Central memory CD8-positive, alpha-beta T cell (primary cell): ENCODE data around the gene FMN1.

Source experiments
- ATAC-seq: fragments of 150-1000 bp; cut with Tn5 transposase; replicated peaks from 2 replicates; pipeline ENCODE4 v1.10.0; 2022; ENCODE audit warnings: mild to moderate bottlenecking, moderate FRiP score, moderate number of reproducible peaks; ENCODE audit not compliant: poor library complexity, severe bottlenecking; ENCODE audit errors: extremely low read depth
- DNase-seq, 2 donors: peaks; one replicate each; pipeline ENCODE4 v3.0.0; 2021; ENCODE audit warnings: low spot score in 2 of 2
- H3K27ac Mint-ChIP-seq: one replicate; pipeline ENCODE4 v1.8.0; 2022; ENCODE audit warnings: low read depth, mild to moderate bottlenecking, moderate library complexity, mixed read lengths
- H3K27me3 Mint-ChIP-seq: one replicate; pipeline ENCODE4 v1.8.0; 2022; ENCODE audit warnings: mixed read lengths
- H3K36me3 Mint-ChIP-seq: one replicate; pipeline ENCODE4 v1.8.0; 2022; ENCODE audit warnings: mild to moderate bottlenecking, moderate library complexity, mixed read lengths; ENCODE audit not compliant: insufficient read depth
- H3K4me1 Mint-ChIP-seq: one replicate; pipeline ENCODE4 v1.8.0; 2022; ENCODE audit warnings: mixed read lengths
- H3K4me3 Mint-ChIP-seq: one replicate; pipeline ENCODE4 v1.8.0; 2022; ENCODE audit warnings: mild to moderate bottlenecking, moderate library complexity, mixed read lengths
- H3K9me3 Mint-ChIP-seq: one replicate; pipeline ENCODE4 v1.8.0; 2022; ENCODE audit warnings: mixed read lengths

FMN1 gene

GRCh38 chr15:32898414-32898813, 296.1 kb downstream of the FMN1 start:
- ATAC-seq (no peak), DNase-seq (no peak)
- no peak overlapping the region for H3K4me3 Mint-ChIP-seq
- H3K4me1 Mint-ChIP-seq: no peaks in the 10 kb centered on the region
- H3K9me3 Mint-ChIP-seq: no peaks in the 10 kb centered on the region
- H3K36me3 Mint-ChIP-seq: peaks cover 10% of the 10 kb centered on the region
- no peak overlapping the region for H3K27ac Mint-ChIP-seq
- no peaks in the 10 kb centered on the region for H3K27me3 Mint-ChIP-seq

GRCh38 chr15:32893421-32893820, 301.1 kb downstream of the FMN1 start:
- no peaks in the 10 kb centered on the region for H3K27me3 Mint-ChIP-seq
- no peak overlapping the region for H3K4me3 Mint-ChIP-seq
- DNase-seq (no peak), ATAC-seq (no peak)
- no peaks in the 10 kb centered on the region for H3K9me3 Mint-ChIP-seq
- H3K27ac Mint-ChIP-seq: no peak overlapping the region
- H3K4me1 Mint-ChIP-seq: no peaks in the 10 kb centered on the region
- peaks cover 8% of the 10 kb centered on the region for H3K36me3 Mint-ChIP-seq

- ATAC-seq (no peak), DNase-seq (no peak)
- Mint-ChIP-seq H3K27me3 (no peaks in the 10 kb centered on the region), H3K4me3 (no peak overlapping the region), H3K36me3 (peaks cover 3% of the 10 kb centered on the region), H3K9me3 (no peaks in the 10 kb centered on the region), H3K4me1 (no peaks in the 10 kb centered on the region), H3K27ac (no peak overlapping the region)
Observed at GRCh38 chr15:32889214-32889613, 305.3 kb downstream of the FMN1 start.

DNA sequence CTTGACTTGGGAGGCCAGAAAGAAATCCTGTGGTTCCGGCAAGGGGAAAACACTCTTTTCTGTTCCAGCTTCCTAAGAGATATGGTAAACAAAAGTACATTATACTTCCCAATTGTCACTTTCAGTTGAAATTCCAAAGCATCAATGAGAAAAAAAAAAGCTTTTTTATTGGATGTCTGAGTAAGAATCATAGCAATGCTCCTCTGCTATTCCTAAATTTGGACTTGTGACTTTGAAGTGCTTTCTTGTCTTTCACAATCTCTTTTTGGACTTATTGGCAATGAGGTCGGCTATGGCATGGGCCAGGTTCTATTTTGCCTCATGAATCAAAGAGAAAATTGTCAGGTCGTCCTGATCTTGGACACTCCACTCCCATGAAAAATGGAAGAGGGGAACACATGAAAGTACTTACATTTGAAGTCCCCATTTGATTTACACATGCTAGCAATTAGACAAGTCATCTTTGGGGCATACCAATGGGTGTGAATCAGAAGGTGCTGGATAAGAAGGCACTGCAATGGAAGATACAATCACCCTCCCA, 306.2 kb downstream of the FMN1 start:
- Mint-ChIP-seq H3K27ac (no peak overlapping the region), H3K27me3 (no peaks in the 10 kb centered on the region), H3K4me3 (no peak overlapping the region), H3K4me1 (no peaks in the 10 kb centered on the region), H3K9me3 (no peaks in the 10 kb centered on the region), H3K36me3 (peaks cover 3% of the 10 kb centered on the region)
- DNase-seq: no peak
- ATAC-seq: no peak

DNA sequence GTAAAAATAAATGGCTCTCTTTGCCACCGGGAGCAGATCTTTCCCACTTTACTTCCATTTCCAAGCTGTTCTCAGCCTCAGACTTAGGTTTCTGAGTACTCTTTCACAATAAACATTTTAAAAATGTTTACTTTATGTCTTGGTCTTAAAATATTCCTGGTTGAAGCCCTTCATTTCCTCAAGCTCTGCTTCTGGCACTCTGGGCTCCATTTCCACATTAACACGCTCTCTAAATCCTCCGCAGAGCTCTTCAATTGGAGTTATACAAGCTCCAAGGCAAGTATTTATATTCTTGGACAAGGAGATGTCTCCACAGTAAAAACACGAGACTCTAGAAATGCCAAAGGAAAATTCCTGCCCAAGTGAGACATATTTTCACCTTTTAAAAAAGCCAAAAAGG, 307.4 kb downstream of the FMN1 start:
- ATAC-seq (no peak), DNase-seq (no peak)
- H3K9me3 Mint-ChIP-seq: no peaks in the 10 kb centered on the region
- no peak overlapping the region for H3K27ac Mint-ChIP-seq
- no peaks in the 10 kb centered on the region for H3K4me1 Mint-ChIP-seq
- no peaks in the 10 kb centered on the region for H3K27me3 Mint-ChIP-seq
- no peak overlapping the region for H3K4me3 Mint-ChIP-seq
- peaks cover 1% of the 10 kb centered on the region for H3K36me3 Mint-ChIP-seq

- no peak for DNase-seq
Observed at GRCh38 chr15:32886459-32886858, 308.1 kb downstream of the FMN1 start.

GRCh38 chr15:32885713-32886112, 308.8 kb downstream of the FMN1 start:
- Mint-ChIP-seq H3K27ac (no peak overlapping the region), H3K4me1 (no peaks in the 10 kb centered on the region), H3K4me3 (no peak overlapping the region), H3K36me3 (peaks cover 1% of the 10 kb centered on the region), H3K27me3 (no peaks in the 10 kb centered on the region), H3K9me3 (no peaks in the 10 kb centered on the region)
- DNase-seq (no peak), ATAC-seq (no peak)

More at GRCh38 chr15:32886459-32886858, 308.1 kb downstream of the FMN1 start:
- Mint-ChIP-seq H3K27me3 (no peaks in the 10 kb centered on the region), H3K36me3 (peaks cover 1% of the 10 kb centered on the region), H3K9me3 (no peaks in the 10 kb centered on the region), H3K27ac (no peak overlapping the region), H3K4me1 (no peaks in the 10 kb centered on the region), H3K4me3 (no peak overlapping the region)
- ATAC-seq: no peak

DNA sequence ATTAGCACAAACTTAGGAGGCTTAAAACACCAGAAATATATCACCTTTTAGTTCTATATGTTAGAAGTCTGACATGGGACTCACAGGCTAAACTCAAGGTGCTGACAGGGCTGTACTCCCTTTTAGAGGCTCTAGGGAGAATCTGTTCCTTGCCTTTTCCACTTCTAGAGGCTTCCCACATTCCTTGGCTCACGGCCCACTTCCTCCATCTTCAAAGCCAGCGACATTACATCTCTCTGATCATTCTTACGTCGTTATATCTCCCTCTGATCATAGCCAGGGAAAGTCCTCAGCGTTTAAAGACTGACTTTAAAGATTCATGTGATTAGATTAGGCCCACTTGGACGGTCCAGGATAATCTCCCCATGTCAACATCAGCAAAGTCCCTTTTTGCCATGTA, 310.4 kb downstream of the FMN1 start:
- ATAC-seq: no peak
- H3K27me3 Mint-ChIP-seq: no peaks in the 10 kb centered on the region
- no peak overlapping the region for H3K4me3 Mint-ChIP-seq
- H3K27ac Mint-ChIP-seq: no peak overlapping the region
- no peaks in the 10 kb centered on the region for H3K4me1 Mint-ChIP-seq
- H3K36me3 Mint-ChIP-seq: peaks cover 3% of the 10 kb centered on the region
- no peaks in the 10 kb centered on the region for H3K9me3 Mint-ChIP-seq
- DNase-seq: no peak

- DNase-seq (no peak), ATAC-seq (no peak)
- H3K4me3 Mint-ChIP-seq: no peak overlapping the region
- peaks cover 3% of the 10 kb centered on the region for H3K36me3 Mint-ChIP-seq
- no peaks in the 10 kb centered on the region for H3K9me3 Mint-ChIP-seq
- no peaks in the 10 kb centered on the region for H3K27me3 Mint-ChIP-seq
- no peak overlapping the region for H3K27ac Mint-ChIP-seq
- no peaks in the 10 kb centered on the region for H3K4me1 Mint-ChIP-seq
Observed at GRCh38 chr15:32882955-32883354, 311.6 kb downstream of the FMN1 start.

GRCh38 chr15:32881528-32881927, 313.0 kb downstream of the FMN1 start:
- no peak for DNase-seq
- no peak overlapping the region for H3K4me3 Mint-ChIP-seq

DNA sequence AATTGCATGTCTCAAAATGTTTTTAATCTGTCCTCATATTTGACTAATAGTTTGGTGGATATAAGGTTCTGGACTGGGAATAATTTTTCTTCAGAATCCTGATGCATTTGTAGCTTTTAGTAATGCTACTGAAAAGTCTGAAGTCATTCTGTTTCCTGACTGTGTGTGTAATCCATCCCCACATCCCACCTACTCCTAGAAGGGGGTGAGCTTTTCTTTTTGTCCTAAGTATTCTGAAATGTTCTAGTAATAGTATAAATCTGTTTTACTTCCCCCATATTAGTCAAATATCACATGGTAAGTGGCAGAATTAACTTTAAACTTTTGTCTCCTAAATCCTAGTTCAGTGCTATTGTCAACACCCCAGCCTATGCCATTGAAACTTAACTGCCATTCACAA, 313.9 kb downstream of the FMN1 start:
- Mint-ChIP-seq H3K4me1 (no peaks in the 10 kb centered on the region), H3K4me3 (no peak overlapping the region), H3K27ac (no peak overlapping the region), H3K9me3 (no peaks in the 10 kb centered on the region), H3K27me3 (no peaks in the 10 kb centered on the region), H3K36me3 (peaks cover 5% of the 10 kb centered on the region)
- DNase-seq (no peak), ATAC-seq (no peak)

More at GRCh38 chr15:32881528-32881927, 313.0 kb downstream of the FMN1 start:
- H3K27ac Mint-ChIP-seq: no peak overlapping the region
- ATAC-seq: no peak
- H3K36me3 Mint-ChIP-seq: peaks cover 4% of the 10 kb centered on the region
- H3K27me3 Mint-ChIP-seq: no peaks in the 10 kb centered on the region
- H3K9me3 Mint-ChIP-seq: no peaks in the 10 kb centered on the region
- H3K4me1 Mint-ChIP-seq: no peaks in the 10 kb centered on the region

DNA sequence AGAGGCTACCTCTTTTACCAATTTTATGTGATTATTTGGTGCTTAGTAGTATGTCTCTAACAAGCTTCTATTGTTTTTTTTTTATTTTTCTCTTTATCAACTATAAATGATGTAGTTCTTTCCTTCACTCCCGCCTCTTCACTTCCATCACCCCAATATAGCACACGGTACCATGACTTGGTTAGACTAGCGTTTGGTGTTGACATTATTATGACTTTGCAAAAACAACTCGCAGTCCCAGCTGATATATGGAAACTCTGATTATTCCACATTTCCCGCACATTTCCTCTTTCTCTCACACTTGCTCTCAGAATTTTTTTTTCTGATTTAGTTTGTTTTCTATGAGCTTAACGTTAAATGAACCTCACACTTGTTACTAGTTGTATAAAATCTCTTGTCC, 314.5 kb downstream of the FMN1 start:
- H3K4me3 Mint-ChIP-seq: no peak overlapping the region
- no peak overlapping the region for H3K27ac Mint-ChIP-seq
- no peak for DNase-seq
- H3K27me3 Mint-ChIP-seq: no peaks in the 10 kb centered on the region
- H3K9me3 Mint-ChIP-seq: no peaks in the 10 kb centered on the region
- no peaks in the 10 kb centered on the region for H3K4me1 Mint-ChIP-seq
- H3K36me3 Mint-ChIP-seq: peaks cover 7% of the 10 kb centered on the region
- no peak for ATAC-seq

DNA sequence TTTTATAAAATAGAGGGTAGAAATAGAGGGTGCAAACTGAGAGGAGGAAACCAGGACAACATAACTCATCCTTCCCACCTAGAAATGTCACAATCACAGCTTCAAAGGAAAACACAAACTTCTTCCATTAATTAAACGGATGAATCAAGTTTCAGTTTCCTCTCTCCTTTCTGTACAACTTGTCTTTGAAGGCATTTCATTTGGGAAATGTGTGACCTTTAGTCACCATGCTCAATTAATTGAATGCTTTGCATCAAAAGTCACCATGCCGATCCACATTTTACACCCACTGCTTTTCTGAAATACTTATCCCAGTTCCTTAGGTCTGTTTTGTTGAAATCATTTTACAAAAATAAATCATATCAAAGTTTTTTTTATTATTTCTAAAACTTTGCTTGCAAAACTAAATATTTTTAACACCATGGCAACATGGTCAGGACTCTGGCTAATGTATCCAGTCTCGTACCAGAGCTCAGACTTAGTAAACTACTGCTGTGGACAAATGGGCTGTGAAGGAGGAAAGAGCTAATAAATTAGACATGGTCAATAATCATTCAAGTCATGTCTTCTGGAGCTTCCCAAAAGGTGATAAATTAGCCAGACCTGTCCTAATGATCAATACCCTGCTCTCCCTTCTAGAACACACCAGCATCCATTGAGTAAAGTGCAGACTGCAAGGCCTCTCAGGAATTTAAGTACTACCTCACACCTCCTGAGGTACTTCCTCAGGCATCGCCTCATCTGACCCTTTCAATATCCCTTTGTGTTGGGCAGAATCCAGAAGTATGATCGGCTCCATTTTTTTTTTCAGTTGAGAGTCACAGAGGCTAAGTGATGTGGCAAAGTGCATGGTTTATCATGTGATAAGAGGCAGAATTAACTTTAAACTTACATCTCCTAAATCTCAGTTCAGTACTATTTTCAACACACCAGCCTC, 315.4 kb downstream of the FMN1 start:
- ATAC-seq: no peak
- no peaks in the 10 kb centered on the region for H3K27me3 Mint-ChIP-seq
- H3K4me1 Mint-ChIP-seq: no peaks in the 10 kb centered on the region
- H3K9me3 Mint-ChIP-seq: no peaks in the 10 kb centered on the region
- no peak overlapping the region for H3K27ac Mint-ChIP-seq
- peaks cover 7% of the 10 kb centered on the region for H3K36me3 Mint-ChIP-seq
- H3K4me3 Mint-ChIP-seq: no peak overlapping the region
- no peak for DNase-seq
